Panc1 (cell line): Measurements from ENCODE around the gene TMED7.

Experiments used
- POLR2AphosphoS5 ChIP-seq: IDR thresholded peaks from 2 replicates; pipeline ENCODE4 v1.6.1; 2012; ENCODE audit warnings: mild to moderate bottlenecking, low read depth, low read length, moderate library complexity
- TF ChIP-seq, protein P1 (sequence below): fragments of 450-650 bp; IDR thresholded peaks from 2 replicates; pipeline ENCODE4 v1.5.1; 2017; ENCODE audit warnings: mild to moderate bottlenecking

DNA sequence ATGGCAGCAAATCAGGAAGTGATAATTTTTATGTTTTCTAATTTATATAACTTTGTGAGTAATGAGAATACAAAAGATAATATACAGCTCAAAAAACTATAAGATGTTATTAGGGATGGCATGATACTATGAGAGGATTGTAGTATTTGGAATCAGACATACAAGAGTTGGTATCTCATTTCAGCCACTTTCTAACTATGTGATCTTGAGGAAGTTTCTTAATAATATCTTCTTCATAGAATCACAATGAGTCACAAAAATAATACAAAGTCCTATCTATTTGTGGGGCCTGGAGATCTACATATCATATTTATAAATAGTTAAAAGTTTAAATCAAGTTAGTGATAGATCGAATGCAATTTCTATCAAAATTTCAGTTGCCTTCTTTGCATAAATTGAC is 23.7 kb upstream of the TMED7 start:
- TF ChIP-seq, protein P1, sequence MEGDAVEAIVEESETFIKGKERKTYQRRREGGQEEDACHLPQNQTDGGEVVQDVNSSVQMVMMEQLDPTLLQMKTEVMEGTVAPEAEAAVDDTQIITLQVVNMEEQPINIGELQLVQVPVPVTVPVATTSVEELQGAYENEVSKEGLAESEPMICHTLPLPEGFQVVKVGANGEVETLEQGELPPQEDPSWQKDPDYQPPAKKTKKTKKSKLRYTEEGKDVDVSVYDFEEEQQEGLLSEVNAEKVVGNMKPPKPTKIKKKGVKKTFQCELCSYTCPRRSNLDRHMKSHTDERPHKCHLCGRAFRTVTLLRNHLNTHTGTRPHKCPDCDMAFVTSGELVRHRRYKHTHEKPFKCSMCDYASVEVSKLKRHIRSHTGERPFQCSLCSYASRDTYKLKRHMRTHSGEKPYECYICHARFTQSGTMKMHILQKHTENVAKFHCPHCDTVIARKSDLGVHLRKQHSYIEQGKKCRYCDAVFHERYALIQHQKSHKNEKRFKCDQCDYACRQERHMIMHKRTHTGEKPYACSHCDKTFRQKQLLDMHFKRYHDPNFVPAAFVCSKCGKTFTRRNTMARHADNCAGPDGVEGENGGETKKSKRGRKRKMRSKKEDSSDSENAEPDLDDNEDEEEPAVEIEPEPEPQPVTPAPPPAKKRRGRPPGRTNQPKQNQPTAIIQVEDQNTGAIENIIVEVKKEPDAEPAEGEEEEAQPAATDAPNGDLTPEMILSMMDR = no peak
- TF ChIP-seq POLR2AphosphoS5 = no peak
